Endothelial cell (in vitro differentiated cells): ENCODE data around the gene HS3ST3B1. TPM values are rescaled to one million over a fixed set of nuclear protein-coding genes. Genes with fewer than 3 reads are reported as not detected.

Experiments used
- DNase-seq: peaks from one replicate; pipeline ENCODE4 v3.0.0; 2021; ENCODE audit warnings: low spot score
- H3K27ac Mint-ChIP-seq: one replicate; pipeline ENCODE4 v1.8.0; 2021; ENCODE audit warnings: mixed read lengths, inconsistent platforms; ENCODE audit not compliant: unreplicated experiment
- H3K27me3 Mint-ChIP-seq: one replicate; pipeline ENCODE4 v1.8.0; 2021; ENCODE audit warnings: mild to moderate bottlenecking, moderate library complexity, mixed read lengths, inconsistent platforms; ENCODE audit not compliant: unreplicated experiment
- H3K36me3 Mint-ChIP-seq: one replicate; pipeline ENCODE4 v1.8.0; 2021; ENCODE audit warnings: mild to moderate bottlenecking, low read depth, mixed read lengths, inconsistent platforms; ENCODE audit not compliant: unreplicated experiment
- H3K4me1 Mint-ChIP-seq: one replicate; pipeline ENCODE4 v1.8.0; 2021; ENCODE audit warnings: mild to moderate bottlenecking, mixed read lengths, inconsistent platforms; ENCODE audit not compliant: unreplicated experiment
- H3K4me3 Mint-ChIP-seq: one replicate; pipeline ENCODE4 v1.8.0; 2021; ENCODE audit warnings: mild to moderate bottlenecking, mixed read lengths, inconsistent platforms; ENCODE audit not compliant: unreplicated experiment
- H3K9me3 Mint-ChIP-seq: one replicate; pipeline ENCODE4 v1.8.0; 2021; ENCODE audit warnings: mixed read lengths, inconsistent platforms; ENCODE audit not compliant: unreplicated experiment
- total RNA-seq: library from RNA; stranded (reverse); fragmentation: NEBNext Ultra II Directional; extraction: Animal tissue kit (Norgen Biotek cat#: 25700); gene quantifications from one replicate; pipeline ENCODE4 v1.2.1, GENCODE V29; 2021; ENCODE audit not compliant: unreplicated experiment
- TF ChIP-seq, protein P1 (sequence below): fragments of 200-600 bp; sonication (generic); IDR thresholded peaks from one replicate; pipeline ENCODE4 v1.5.0; 2021; ENCODE audit warnings: antibody characterized with exemption; ENCODE audit not compliant: unreplicated experiment

Gene HS3ST3B1
- total RNA-seq, 1 donor from 2014 or later = 8.5 TPM

DNA sequence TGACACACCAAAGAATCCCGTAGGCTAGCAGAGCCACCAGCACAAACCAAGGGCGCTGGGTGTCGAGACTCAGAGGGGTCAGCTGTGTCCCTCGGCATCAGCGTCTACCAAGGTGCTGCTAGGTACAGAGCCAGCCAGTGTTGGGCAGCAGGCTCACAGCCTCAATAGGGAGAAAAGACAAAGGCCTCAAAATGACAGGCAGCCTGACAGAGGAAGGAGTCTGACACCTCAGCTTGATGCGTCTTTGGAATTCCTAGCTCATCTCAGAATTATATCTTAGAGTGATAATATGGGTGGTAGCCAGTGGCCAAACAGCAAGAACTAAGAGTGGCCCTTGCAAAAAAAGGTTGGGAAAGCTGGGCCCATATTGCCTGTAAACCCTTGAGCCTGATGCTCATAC is 45.9 kb downstream of the HS3ST3B1 start:
- Mint-ChIP-seq H3K4me3 (no peak overlapping the region), H3K27me3 (peaks cover 1% of the 10 kb centered on the region), H3K36me3 (peaks cover 3% of the 10 kb centered on the region), H3K27ac (no peak overlapping the region), H3K9me3 (no peaks in the 10 kb centered on the region), H3K4me1 (no peaks in the 10 kb centered on the region)
- no peak for DNase-seq
- TF ChIP-seq, protein P1, sequence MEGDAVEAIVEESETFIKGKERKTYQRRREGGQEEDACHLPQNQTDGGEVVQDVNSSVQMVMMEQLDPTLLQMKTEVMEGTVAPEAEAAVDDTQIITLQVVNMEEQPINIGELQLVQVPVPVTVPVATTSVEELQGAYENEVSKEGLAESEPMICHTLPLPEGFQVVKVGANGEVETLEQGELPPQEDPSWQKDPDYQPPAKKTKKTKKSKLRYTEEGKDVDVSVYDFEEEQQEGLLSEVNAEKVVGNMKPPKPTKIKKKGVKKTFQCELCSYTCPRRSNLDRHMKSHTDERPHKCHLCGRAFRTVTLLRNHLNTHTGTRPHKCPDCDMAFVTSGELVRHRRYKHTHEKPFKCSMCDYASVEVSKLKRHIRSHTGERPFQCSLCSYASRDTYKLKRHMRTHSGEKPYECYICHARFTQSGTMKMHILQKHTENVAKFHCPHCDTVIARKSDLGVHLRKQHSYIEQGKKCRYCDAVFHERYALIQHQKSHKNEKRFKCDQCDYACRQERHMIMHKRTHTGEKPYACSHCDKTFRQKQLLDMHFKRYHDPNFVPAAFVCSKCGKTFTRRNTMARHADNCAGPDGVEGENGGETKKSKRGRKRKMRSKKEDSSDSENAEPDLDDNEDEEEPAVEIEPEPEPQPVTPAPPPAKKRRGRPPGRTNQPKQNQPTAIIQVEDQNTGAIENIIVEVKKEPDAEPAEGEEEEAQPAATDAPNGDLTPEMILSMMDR = no peak

DNA sequence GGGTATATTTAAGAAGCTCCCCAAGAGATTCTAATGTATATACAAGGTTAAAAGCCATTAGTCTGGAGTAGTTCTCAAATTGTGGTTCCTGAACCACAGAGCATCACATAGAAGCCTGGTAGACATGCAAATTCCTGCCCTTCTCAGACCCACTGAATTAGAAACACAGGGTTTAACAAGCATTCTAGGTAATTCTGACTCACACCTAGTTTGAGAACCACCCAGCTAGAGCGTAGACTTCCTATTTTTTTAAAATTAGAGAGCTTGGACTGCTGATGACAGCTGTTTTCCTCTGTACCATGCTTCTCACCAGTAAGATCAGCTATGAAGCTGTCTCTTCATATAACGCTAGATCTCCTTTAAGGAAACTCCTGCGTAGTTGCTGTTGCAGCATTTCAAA is 50.6 kb downstream of the HS3ST3B1 start:
- TF ChIP-seq, protein P1 = no peak

DNA sequence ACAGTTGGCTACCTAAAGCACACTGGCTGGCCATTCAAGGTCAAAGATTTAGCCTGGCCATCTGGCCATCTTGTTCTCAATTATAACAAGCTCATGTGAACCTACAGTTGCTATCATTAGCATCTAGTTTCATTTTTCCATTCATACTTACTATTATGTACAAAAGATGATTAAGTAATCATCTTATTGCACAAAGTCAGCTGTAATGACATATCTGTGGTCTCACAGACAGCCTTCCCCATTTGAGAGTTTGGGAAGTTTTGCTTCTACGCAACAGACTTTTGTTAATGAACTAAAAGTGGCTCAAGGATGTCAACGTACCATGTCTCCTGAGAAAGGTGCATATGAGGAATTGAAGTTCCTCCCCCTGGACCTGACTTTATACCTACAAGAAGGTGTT is 51.3 kb downstream of the HS3ST3B1 start:
- H3K4me3 Mint-ChIP-seq = no peak overlapping the region
- DNase-seq = no peak
- no peaks in the 10 kb centered on the region for H3K9me3 Mint-ChIP-seq
- H3K27ac Mint-ChIP-seq = no peak overlapping the region
- TF ChIP-seq, protein P1 = no peak
- peaks cover 3% of the 10 kb centered on the region for H3K36me3 Mint-ChIP-seq
- peaks cover 8% of the 10 kb centered on the region for H3K4me1 Mint-ChIP-seq
- peaks cover 4% of the 10 kb centered on the region for H3K27me3 Mint-ChIP-seq

More for the DNA sequence above, 50.6 kb downstream of the HS3ST3B1 start:
- Mint-ChIP-seq H3K27me3 (peaks cover 4% of the 10 kb centered on the region), H3K4me1 (peaks cover 8% of the 10 kb centered on the region), H3K9me3 (no peaks in the 10 kb centered on the region), H3K27ac (no peak overlapping the region), H3K36me3 (peaks cover 6% of the 10 kb centered on the region), H3K4me3 (no peak overlapping the region)
- DNase-seq = no peak

DNA sequence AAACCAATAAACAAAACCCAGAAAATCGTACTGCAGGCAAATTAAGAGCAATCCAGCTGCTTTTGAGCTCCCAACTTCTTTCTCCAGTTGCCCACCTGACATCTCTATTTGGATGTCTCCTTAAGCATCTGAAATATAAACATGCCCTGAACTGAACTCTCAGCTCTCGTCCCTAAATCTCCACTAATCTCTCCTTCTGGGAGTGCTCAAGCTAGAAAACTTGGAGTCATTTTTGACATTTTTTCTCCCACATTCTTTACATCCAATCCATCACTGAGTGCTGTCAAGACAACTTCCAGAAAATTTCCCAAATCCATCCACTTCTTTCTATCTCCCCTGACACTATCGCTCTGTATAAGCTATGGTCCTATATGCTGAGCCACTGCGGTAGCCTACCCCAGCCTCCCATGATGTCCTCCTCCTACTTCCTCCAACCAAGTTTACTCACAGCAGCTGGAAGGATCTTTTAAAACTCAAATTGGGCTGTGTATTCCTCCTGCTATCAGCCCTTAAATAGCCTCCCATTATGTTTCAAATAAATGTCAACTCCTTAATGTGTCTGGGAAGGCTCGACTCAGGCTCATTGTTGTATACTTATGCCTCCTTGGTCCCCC is 53.1 kb downstream of the HS3ST3B1 start:
- Mint-ChIP-seq H3K4me1 (peaks cover 8% of the 10 kb centered on the region), H3K4me3 (no peak overlapping the region), H3K36me3 (peaks cover 3% of the 10 kb centered on the region), H3K9me3 (no peaks in the 10 kb centered on the region), H3K27ac (no peak overlapping the region), H3K27me3 (peaks cover 4% of the 10 kb centered on the region)
- no peak for DNase-seq
- TF ChIP-seq, protein P1 = no peak

DNA sequence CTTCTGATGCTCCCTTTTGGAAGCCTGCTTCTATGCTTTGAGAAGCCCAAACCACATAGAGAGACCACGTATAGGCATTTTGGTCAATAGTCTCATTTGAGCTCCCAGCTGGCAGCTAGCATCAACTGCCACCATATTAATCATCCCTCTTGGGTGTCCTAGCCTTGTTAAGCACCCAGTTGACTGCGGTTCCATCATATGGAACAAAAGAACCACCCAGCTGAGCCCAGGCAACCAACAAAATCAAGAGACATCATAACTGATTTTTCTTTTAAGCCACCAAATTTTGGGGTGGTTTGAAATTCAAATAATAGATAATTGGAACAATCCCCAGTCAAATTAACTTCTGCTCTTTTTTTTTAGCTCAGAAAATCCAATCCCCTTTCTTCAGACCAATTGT is 53.9 kb downstream of the HS3ST3B1 start:
- Mint-ChIP-seq H3K4me1 (peaks cover 13% of the 10 kb centered on the region), H3K9me3 (no peaks in the 10 kb centered on the region), H3K36me3 (peaks cover 3% of the 10 kb centered on the region), H3K27me3 (peaks cover 2% of the 10 kb centered on the region), H3K27ac (no peak overlapping the region), H3K4me3 (no peak overlapping the region)
- TF ChIP-seq, protein P1 = no peak
- no peak for DNase-seq
